Measurements from ENCODE around the gene MYO1A. TPM values are rescaled to one million over a fixed set of nuclear protein-coding genes. Genes with fewer than 3 reads are reported as not detected.
"Not testable (repeated sequence)": the region's sequence is repeated elsewhere in the genome, so short reads cannot be mapped to it uniquely, and the experiment has no call there.

MYO1A gene
- total RNA-seq, 8 experiments from 2014 or later = 0.31 to 0.67 (median 0.34) TPM; not detected in 4

- Histone ChIP-seq H3K4me3 (no peak overlapping the region), H3K4me1 (replicated peaks in 1 of 2) (peaks cover 0 to 3% of the 10 kb centered on the region in 2 donors), H3K27ac (no peak overlapping the region)
- WGBS, 10 experiments = 17 to 80% (median 43%) methylated on average over 1 of the region's 1 CpG; no CpG with 5 or more reads in 6 of the 10 experiments
- ATAC-seq (replicated peaks in 6 of 8) = no peak
- in situ Hi-C loops (cut with MboI; ENCODE audit: low pct_unique_long_range_greater_than_20kb in 2 of 9, low sequenced_read_pairs in 9 of 9, unreplicated experiment in 9 of 9) = no loop called here
Measured at GRCh38 chr12:57079821-57080220, 29.9 kb upstream of the MYO1A start.

DNA sequence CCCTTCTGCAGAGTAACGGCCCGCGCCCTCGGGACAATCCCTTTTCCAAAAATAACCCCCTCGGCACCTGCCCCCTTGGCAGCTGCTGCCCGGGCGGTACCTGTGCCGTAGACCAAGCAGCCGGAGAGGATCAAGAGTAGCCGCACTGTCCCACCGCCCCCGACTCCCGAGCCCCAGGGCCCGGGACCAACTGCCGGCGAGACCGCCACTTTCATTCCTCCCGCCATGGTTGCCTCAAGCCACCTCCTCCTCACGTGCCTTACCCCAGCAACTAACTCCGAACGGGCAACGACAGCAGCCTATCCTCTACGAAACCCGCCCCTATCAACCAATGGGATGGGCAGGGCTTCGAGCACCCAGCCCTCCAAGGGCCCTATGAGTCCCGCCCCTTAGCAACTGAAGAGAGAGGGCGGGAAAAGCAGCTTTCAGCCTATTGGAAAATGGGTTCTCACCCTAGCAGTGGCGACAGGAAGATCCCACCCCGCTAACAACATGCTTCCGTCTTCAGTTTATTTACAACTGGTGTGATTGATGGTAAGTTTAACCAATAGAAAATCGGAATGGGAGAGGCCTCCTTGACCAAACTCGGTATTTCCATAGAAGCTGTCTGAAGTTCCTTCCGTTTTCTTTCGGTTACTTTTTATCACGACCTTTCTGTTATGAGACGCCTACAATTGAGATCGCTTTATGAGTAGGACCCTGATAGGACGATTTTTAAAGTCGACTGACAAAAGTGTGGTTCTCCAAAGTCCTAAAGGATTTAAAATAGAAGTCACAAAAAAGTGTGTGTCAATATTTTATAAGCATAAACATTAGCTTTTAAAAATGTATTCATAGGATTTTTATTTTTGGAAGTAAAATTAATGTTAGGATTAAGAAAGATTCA lies 28.8 kb upstream of the MYO1A start, which contains the start of gene NEMP1:
Gene NEMP1 (minus strand): TSS at position 273 of the 886 bp plus-strand sequence. CDS start 46 bp downstream, at position 227.
- ATAC-seq (replicated peaks in 6 of 8) = peak; percentile 97 to 100 (median 99)
- Histone ChIP-seq H3K4me3 (peak within 1 kb of the TSS; percentile 51 to 81 (median 60)), H3K4me1 (replicated peaks in 1 of 2) (peaks cover 0 to 3% of the 10 kb centered on the region in 2 donors), H3K27ac (peak within 1 kb of the TSS in 1 of 2 donors; percentile 54)
- in situ Hi-C loops (cut with MboI; ENCODE audit: low pct_unique_long_range_greater_than_20kb in 2 of 9, low sequenced_read_pairs in 9 of 9, unreplicated experiment in 9 of 9) = no loop called here
- WGBS, 10 experiments = 0 to 1% (median 0%) methylated on average over 5 to 20 of the region's 39 CpGs

DNA sequence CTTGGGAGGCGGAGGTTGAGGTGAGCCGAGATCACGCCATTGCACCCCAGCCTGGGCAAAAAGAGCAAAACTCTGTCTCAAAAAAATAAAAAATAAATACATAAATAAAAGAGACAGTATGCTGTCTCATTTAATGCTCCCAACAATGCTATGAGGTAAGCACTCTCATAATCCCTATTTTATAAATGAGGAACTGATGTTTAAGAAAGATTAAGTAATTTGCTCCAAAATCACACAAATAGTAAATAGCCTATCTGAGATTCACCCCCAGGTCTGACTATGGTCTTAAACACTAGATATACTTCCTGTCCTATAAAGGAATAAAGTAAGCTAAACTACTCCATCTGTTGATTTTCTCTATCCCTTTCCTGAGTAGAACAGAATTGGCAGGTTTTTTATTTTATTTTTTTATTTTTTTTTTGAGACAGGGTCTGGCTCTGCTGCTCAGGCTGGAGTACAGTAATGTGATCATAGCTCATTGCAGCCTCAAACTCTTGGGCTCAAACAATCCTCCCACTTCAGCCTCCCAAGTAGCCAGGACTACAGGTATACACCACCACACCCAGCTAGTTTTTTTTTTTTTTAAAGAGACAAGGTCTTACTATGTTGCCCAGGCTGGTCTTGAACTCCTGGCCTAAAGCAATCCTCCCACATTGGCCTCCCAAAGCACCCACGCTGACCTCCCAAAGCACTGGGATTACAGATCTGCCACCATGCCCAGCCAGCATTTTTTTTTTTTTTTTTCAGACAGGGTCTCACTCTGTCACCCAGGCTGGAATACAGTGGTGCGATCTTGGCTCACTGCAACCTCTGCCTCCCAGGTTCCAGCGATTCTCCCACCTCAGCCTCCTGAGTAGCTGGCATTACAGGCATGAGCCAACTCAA lies 23.9 kb upstream of the MYO1A start:
- 83 to 100% (median 95%) methylated on average over 1 to 6 of the region's 6 CpGs; no CpG with 5 or more reads in 2 of the 10 experiments for WGBS, 10 experiments
- in situ Hi-C loops (cut with MboI; ENCODE audit: low pct_unique_long_range_greater_than_20kb in 2 of 9, low sequenced_read_pairs in 9 of 9, unreplicated experiment in 9 of 9) = loop anchor here in 1 of 9 experiments (5.0 kb wide), 1 partner anchor 38 kb away; the partner anchor contains the start of gene STAT6
- not testable (repeated sequence) for H3K4me1 ChIP-seq (replicated peaks in 1 of 2); H3K27ac ChIP-seq; ATAC-seq (replicated peaks in 6 of 8); H3K4me3 ChIP-seq

- ATAC-seq (replicated peaks in 6 of 8) = no peak
- in situ Hi-C loops (cut with MboI; ENCODE audit: low pct_unique_long_range_greater_than_20kb in 2 of 9, low sequenced_read_pairs in 9 of 9, unreplicated experiment in 9 of 9) = loop anchor here in 1 of 9 experiments (5.0 kb wide), 1 partner anchor 40 kb away; the partner anchor contains the start of gene STAT6
- Histone ChIP-seq H3K4me1 (replicated peaks in 1 of 2) (peaks cover under 1 to 2% of the 10 kb centered on the region in 2 donors), H3K27ac (no peak overlapping the region), H3K4me3 (no peak overlapping the region)
- WGBS, 10 experiments = 22 to 100% (median 88%) methylated on average over 1 to 2 of the region's 2 CpGs
Measured at GRCh38 chr12:57072661-57073060, 22.7 kb upstream of the MYO1A start.

DNA sequence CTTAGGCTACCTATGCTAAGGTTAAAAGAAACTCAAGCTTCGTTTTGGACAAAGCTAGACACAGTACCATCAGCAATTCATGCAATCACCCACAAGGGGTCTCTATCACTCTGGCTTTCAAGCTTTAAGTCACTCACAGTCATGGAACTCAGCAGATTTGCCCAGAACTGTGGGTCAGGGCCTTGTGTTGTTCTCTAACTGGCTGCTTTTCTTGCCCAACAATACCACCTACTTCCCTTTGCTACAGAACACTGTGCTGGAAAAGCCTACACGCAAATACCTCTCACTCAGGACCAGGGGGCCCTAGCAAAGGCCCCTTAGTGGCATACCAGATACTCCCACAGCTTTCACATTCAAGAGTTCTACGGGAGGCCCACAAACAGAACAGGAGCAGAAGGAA lies 19.6 kb upstream of the MYO1A start:
- no peak overlapping the region for H3K4me3 ChIP-seq
- ATAC-seq (replicated peaks in 6 of 8) = peak; percentile 95 to 100 (median 98)
- WGBS, 10 experiments = 0 to 80% (median 14%) methylated on average over 1 to 3 of the region's 3 CpGs; no CpG with 5 or more reads in 3 of the 10 experiments
- in situ Hi-C loops (cut with MboI; ENCODE audit: low pct_unique_long_range_greater_than_20kb in 2 of 9, low sequenced_read_pairs in 9 of 9, unreplicated experiment in 9 of 9) = loop anchor here in 2 of 9 experiments (10.0 kb wide), 2 partner anchors 55 to 65 kb away; partner anchors contain the start of genes TAC3 (in 1 of the 2) and ZBTB39 (in 1 of the 2)
- H3K4me1 ChIP-seq (replicated peaks in 1 of 2) = peaks cover 0 to 2% of the 10 kb centered on the region in 2 donors
- no peak overlapping the region for H3K27ac ChIP-seq

GRCh38 chr12:57066245-57066644 lies 16.3 kb upstream of the MYO1A start:
- H3K4me3 ChIP-seq = no peak overlapping the region
- in situ Hi-C loops (cut with MboI; ENCODE audit: low pct_unique_long_range_greater_than_20kb in 2 of 9, low sequenced_read_pairs in 9 of 9, unreplicated experiment in 9 of 9) = loop anchor here in 2 of 9 experiments (10.0 kb wide), 2 partner anchors 51 to 61 kb away; partner anchors contain the start of genes TAC3 (in 1 of the 2) and ZBTB39 (in 1 of the 2)
- 71 to 100% (median 94%) methylated on average over 1 to 2 of the region's 2 CpGs; no CpG with 5 or more reads in 4 of the 10 experiments for WGBS, 10 experiments
- no peak for ATAC-seq (replicated peaks in 6 of 8)
- no peak overlapping the region for H3K27ac ChIP-seq
- peaks cover 0 to 2% of the 10 kb centered on the region in 2 donors for H3K4me1 ChIP-seq (replicated peaks in 1 of 2)

GRCh38 chr12:57063991-57064685 lies 14.2 kb upstream of the MYO1A start:
- in situ Hi-C loops (cut with MboI; ENCODE audit: low pct_unique_long_range_greater_than_20kb in 2 of 9, low sequenced_read_pairs in 9 of 9, unreplicated experiment in 9 of 9) = loop anchor here in 2 of 9 experiments (10.0 kb wide), 2 partner anchors 49 to 59 kb away; partner anchors contain the start of genes TAC3 (in 1 of the 2) and ZBTB39 (in 1 of the 2)
- 54 to 96% (median 89%) methylated on average over 4 to 5 of the region's 5 CpGs for WGBS, 10 experiments
- H3K27ac ChIP-seq = no peak overlapping the region
- no peaks in the 10 kb centered on the region for H3K4me1 ChIP-seq (replicated peaks in 1 of 2)
- no peak overlapping the region for H3K4me3 ChIP-seq
- no peak for ATAC-seq (replicated peaks in 6 of 8)

DNA sequence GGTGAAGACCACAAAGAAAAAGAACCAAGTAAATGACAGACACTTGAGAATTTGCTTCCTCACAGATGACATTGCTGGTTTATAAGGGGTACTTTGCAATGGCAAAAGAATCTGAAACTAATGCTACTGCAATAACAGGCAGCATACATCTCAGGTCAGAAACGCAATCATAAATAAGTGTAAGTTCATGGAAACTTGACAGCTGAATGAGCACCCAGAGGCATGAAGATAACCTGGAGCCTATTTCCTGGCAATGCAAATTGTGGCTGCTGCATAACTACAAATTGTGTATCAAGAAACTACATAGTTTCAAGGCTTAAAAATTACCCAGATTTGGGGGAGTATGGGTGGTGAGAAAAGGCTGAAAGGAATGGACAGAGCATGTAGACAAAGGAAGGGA lies 8.5 kb upstream of the MYO1A start:
- in situ Hi-C loops (cut with MboI; ENCODE audit: low pct_unique_long_range_greater_than_20kb in 2 of 9, low sequenced_read_pairs in 9 of 9, unreplicated experiment in 9 of 9) = no loop called here
- 75 to 100% (median 87%) methylated on average over 1 of the region's 1 CpG; no CpG with 5 or more reads in 4 of the 10 experiments for WGBS, 10 experiments
- peak in 1 of 8 experiments; percentile 31 for ATAC-seq (replicated peaks in 6 of 8)
- Histone ChIP-seq H3K27ac (no peak overlapping the region), H3K4me3 (no peak overlapping the region), H3K4me1 (replicated peaks in 1 of 2) (peaks cover 4 to 30% of the 10 kb centered on the region in 2 donors)

DNA sequence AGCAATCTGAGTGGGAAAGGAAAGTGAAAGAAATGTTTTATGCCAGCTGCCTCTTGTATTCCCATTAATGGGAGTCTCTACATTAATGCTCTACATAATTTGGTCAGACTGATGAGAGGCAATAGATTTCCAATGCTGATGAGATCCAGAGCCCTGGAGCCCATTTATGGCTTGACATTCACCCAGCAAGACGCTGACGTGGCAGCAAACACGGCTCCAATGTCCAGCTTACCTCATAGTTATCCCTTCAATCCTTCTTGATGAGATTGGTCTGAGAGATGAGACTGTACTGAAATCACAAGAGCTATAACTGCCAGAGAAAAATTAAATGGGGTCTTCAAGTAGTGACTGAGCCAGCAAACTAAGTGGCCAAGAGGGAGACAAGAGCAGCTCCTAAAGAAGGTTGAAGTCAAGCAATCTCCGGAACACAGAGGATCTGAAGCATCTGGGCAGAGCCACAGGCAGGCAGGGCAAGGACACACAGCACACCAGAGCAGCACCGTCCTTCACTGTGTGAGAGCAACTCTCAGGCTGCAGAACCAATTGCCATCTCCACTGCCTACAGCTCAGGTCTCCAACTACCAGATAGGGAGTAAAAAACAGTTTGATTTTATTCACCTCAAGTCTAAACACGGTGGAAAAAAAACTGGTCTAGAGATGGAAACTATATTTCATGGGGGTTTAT lies 7.3 kb upstream of the MYO1A start:
- in situ Hi-C loops (cut with MboI; ENCODE audit: low pct_unique_long_range_greater_than_20kb in 2 of 9, low sequenced_read_pairs in 9 of 9, unreplicated experiment in 9 of 9) = no loop called here
- peaks cover 4 to 30% of the 10 kb centered on the region in 2 donors for H3K4me1 ChIP-seq (replicated peaks in 1 of 2)
- peak overlapping the region in 1 of 2 donors; percentile 25 for H3K27ac ChIP-seq
- H3K4me3 ChIP-seq = no peak overlapping the region
- peak in 5 of 8 experiments; percentile 19 to 90 (median 73) for ATAC-seq (replicated peaks in 6 of 8)
- 41 to 100% (median 87%) methylated on average over 1 to 6 of the region's 6 CpGs; no CpG with 5 or more reads in 1 of the 10 experiments for WGBS, 10 experiments

GRCh38 chr12:57055824-57056223 lies 5.9 kb upstream of the MYO1A start:
- no peak overlapping the region for H3K4me3 ChIP-seq
- peak in 3 of 8 experiments; percentile 49 to 67 (median 50) for ATAC-seq (replicated peaks in 6 of 8)
- WGBS, 10 experiments = 0 to 85% (median 64%) methylated on average over 1 to 3 of the region's 3 CpGs; no CpG with 5 or more reads in 2 of the 10 experiments
- in situ Hi-C loops (cut with MboI; ENCODE audit: low pct_unique_long_range_greater_than_20kb in 2 of 9, low sequenced_read_pairs in 9 of 9, unreplicated experiment in 9 of 9) = no loop called here
- H3K4me1 ChIP-seq (replicated peaks in 1 of 2) = peaks cover 4 to 30% of the 10 kb centered on the region in 2 donors
- H3K27ac ChIP-seq = no peak overlapping the region

DNA sequence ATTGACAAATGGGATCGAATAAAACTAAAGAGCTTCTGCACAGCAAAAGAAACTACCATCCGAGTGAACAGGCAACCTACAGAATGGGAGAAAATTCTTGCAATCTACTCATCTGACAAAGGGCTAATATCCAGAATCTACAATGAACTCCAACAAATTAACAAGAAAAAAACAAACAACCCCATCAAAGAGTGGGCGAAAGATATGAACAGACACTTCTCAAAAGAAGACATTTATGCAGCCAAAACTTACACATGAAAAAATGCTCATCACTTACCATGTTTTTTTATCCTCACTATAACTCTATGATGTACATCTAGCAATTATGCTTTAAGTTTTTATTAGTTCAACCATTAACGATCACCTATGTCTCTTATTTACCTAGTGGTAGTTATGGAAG lies 4.0 kb upstream of the MYO1A start:
- H3K4me3 ChIP-seq; in situ Hi-C loops (cut with MboI; ENCODE audit: low pct_unique_long_range_greater_than_20kb in 2 of 9, low sequenced_read_pairs in 9 of 9, unreplicated experiment in 9 of 9); H3K27ac ChIP-seq; ATAC-seq (replicated peaks in 6 of 8): not testable (repeated sequence)
- peaks cover 4 to 28% of the 10 kb centered on the region in 2 donors for H3K4me1 ChIP-seq (replicated peaks in 1 of 2)
- 60 to 100% (median 92%) methylated on average over 1 to 4 of the region's 4 CpGs; no CpG with 5 or more reads in 1 of the 10 experiments for WGBS, 10 experiments
